Measurements from ENCODE around the gene USP40. TPM values are rescaled to one million over a fixed set of nuclear protein-coding genes. Genes with fewer than 3 reads are reported as not detected.

Gene USP40
- total and polyA plus RNA-seq, 2 donors (not counting 1 experiment from before 2014, with no cell fraction given) = 18.9 to 40.6 TPM

- Histone ChIP-seq H3K9me3 (ENCODE audit: control insufficient read depth, insufficient read depth, low read depth, low read length) (no peaks in the 10 kb centered on the region), H3K4me2 (ENCODE audit: extremely low read depth, insufficient read depth, low read length) (no peak overlapping the region), H3K27ac (ENCODE audit: insufficient read depth, low read length) (no peak overlapping the region), H3K27me3 (ENCODE audit: control insufficient read depth, insufficient read depth, low read length) (no peaks in the 10 kb centered on the region), H3K9ac (ENCODE audit: insufficient read depth, low read length) (no peak overlapping the region), H2AFZ (ENCODE audit: low read length) (no peak overlapping the region), H3K79me2 (ENCODE audit: control insufficient read depth, insufficient read depth, low read length) (no peaks in the 10 kb centered on the region), H3K4me3 (replicated peaks in 1 of 4; ENCODE audit: control extremely low read depth in 1 of 4, insufficient read depth in 1 of 4, low read depth in 3 of 4, low read length in 4 of 4) (no peak overlapping the region), H4K20me1 (ENCODE audit: control insufficient read depth, extremely low read depth, insufficient read depth, low read length) (no peaks in the 10 kb centered on the region), H3K4me1 (ENCODE audit: control insufficient read depth, extremely low read depth, insufficient read depth, low read length) (no peaks in the 10 kb centered on the region), H3K36me3 (ENCODE audit: control insufficient read depth, insufficient read depth, low read length) (no peaks in the 10 kb centered on the region)
- peak in 1 of 2 donors; percentile 18 for DNase-seq (ENCODE audit: low read depth in 2 of 2)
- TF ChIP-seq CTCF (conservative IDR thresholded peaks at IDR 0.05 in 1 of 2, IDR thresholded peaks at IDR 0.05 in 1 of 2; ENCODE audit: low read depth in 1 of 2, low read length in 2 of 2) = no peak
- no peak for TF ChIP-seq EZH2 (IDR thresholded peaks at IDR 0.05; ENCODE audit: low read length, missing control alignments)
Observed at GRCh38 chr2:233546101-233546500, 20.5 kb downstream of the USP40 start.

- Histone ChIP-seq H3K9me3 (ENCODE audit: control insufficient read depth, insufficient read depth, low read depth, low read length) (no peaks in the 10 kb centered on the region), H2AFZ (ENCODE audit: low read length) (no peak overlapping the region), H3K4me2 (ENCODE audit: extremely low read depth, insufficient read depth, low read length) (no peak overlapping the region), H3K4me1 (ENCODE audit: control insufficient read depth, extremely low read depth, insufficient read depth, low read length) (no peaks in the 10 kb centered on the region), H3K27me3 (ENCODE audit: control insufficient read depth, insufficient read depth, low read length) (no peaks in the 10 kb centered on the region), H3K27ac (ENCODE audit: insufficient read depth, low read length) (no peak overlapping the region), H3K36me3 (ENCODE audit: control insufficient read depth, insufficient read depth, low read length) (no peaks in the 10 kb centered on the region), H3K4me3 (replicated peaks in 1 of 4; ENCODE audit: control extremely low read depth in 1 of 4, insufficient read depth in 1 of 4, low read depth in 3 of 4, low read length in 4 of 4) (no peak overlapping the region), H3K9ac (ENCODE audit: insufficient read depth, low read length) (no peak overlapping the region), H4K20me1 (ENCODE audit: control insufficient read depth, extremely low read depth, insufficient read depth, low read length) (no peaks in the 10 kb centered on the region), H3K79me2 (ENCODE audit: control insufficient read depth, insufficient read depth, low read length) (no peaks in the 10 kb centered on the region)
- peak in 1 of 2 donors; percentile 38 for DNase-seq (ENCODE audit: low read depth in 2 of 2)
- TF ChIP-seq CTCF (conservative IDR thresholded peaks at IDR 0.05 in 1 of 2, IDR thresholded peaks at IDR 0.05 in 1 of 2; ENCODE audit: low read depth in 1 of 2, low read length in 2 of 2) (no peak), EZH2 (IDR thresholded peaks at IDR 0.05; ENCODE audit: low read length, missing control alignments) (no peak)
Observed at GRCh38 chr2:233544200-233544610, 22.4 kb downstream of the USP40 start.

GRCh38 chr2:233542507-233542906 lies 24.1 kb downstream of the USP40 start:
- no peaks in the 10 kb centered on the region for H4K20me1 ChIP-seq (ENCODE audit: control insufficient read depth, extremely low read depth, insufficient read depth, low read length)
- no peak overlapping the region for H3K9ac ChIP-seq (ENCODE audit: insufficient read depth, low read length)
- H3K27me3 ChIP-seq (ENCODE audit: control insufficient read depth, insufficient read depth, low read length) = no peaks in the 10 kb centered on the region
- H3K4me2 ChIP-seq (ENCODE audit: extremely low read depth, insufficient read depth, low read length) = no peak overlapping the region
- peak; percentile 58 to 81 for DNase-seq (ENCODE audit: low read depth in 2 of 2)
- no peaks in the 10 kb centered on the region for H3K4me1 ChIP-seq (ENCODE audit: control insufficient read depth, extremely low read depth, insufficient read depth, low read length)
- no peak overlapping the region for H3K4me3 ChIP-seq (replicated peaks in 1 of 4; ENCODE audit: control extremely low read depth in 1 of 4, insufficient read depth in 1 of 4, low read depth in 3 of 4, low read length in 4 of 4)
- H3K79me2 ChIP-seq (ENCODE audit: control insufficient read depth, insufficient read depth, low read length) = no peaks in the 10 kb centered on the region
- no peak overlapping the region for H2AFZ ChIP-seq (ENCODE audit: low read length)
- TF ChIP-seq EZH2 (IDR thresholded peaks at IDR 0.05; ENCODE audit: low read length, missing control alignments) (no peak), CTCF (conservative IDR thresholded peaks at IDR 0.05 in 1 of 2, IDR thresholded peaks at IDR 0.05 in 1 of 2; ENCODE audit: low read depth in 1 of 2, low read length in 2 of 2) (no peak)
- H3K9me3 ChIP-seq (ENCODE audit: control insufficient read depth, insufficient read depth, low read depth, low read length) = no peaks in the 10 kb centered on the region
- no peaks in the 10 kb centered on the region for H3K36me3 ChIP-seq (ENCODE audit: control insufficient read depth, insufficient read depth, low read length)
- no peak overlapping the region for H3K27ac ChIP-seq (ENCODE audit: insufficient read depth, low read length)
